Measurements from ENCODE around the gene OR51B4.

OR51B4 gene

DNA sequence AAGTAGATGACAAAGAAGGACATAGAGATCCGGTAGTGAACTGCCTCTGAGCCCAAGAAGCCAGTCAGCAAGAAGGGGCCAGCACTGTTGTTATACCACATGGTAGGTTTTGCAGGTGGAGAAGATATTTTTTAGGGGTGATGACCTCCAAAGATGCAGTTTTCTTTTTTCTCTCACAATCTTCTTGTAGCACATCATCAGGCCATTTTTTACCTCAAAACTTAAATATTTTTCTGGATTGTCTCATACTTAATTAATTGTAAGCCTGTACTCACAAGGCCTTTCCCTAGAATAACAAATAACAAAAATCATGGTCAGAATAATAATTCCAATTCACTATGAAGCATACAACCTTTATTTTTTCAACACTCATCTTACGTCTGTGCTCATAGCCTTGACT lies at the start of gene OR51B4:
Gene OR51B4, minus strand, starts transcription at position 101 of the 400 bp plus-strand sequence. Its CDS starts 0 bp downstream, at position 101.
- H3K4me3 ChIP-seq (ENCODE audit: low read length): no peak within 1 kb of the TSS
- no peak for TF ChIP-seq CTCF (conservative IDR thresholded peaks at IDR 0.05; ENCODE audit: low read length)
- no peak for DNase-seq (ENCODE audit: low read depth)

DNA sequence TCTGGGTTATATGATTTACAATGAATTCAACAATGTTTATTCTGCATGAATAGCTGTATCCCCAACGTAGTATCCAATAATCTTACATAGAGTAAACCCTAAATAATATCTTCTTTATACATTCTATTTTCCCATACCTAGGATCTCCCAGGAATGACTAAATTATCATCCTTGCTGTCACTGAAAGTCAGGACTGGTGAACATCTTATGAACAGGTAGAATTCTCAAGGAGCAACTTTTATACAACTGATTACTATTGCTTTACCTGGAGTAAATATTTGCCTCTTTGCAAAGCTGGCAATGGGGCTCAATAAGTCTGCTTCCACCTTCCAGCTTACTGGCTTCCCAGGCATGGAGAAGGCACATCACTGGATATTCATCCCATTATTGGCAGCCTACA lies 49.5 kb upstream of the OR51B4 start, which contains the start of gene OR51B6:
Gene OR51B6, plus strand, starts transcription at position 301 of the 400 bp plus-strand sequence. Its CDS starts 0 bp downstream, at position 301.
- no peak for TF ChIP-seq CTCF (conservative IDR thresholded peaks at IDR 0.05; ENCODE audit: low read length)
- no peak within 1 kb of the TSS for H3K4me3 ChIP-seq (ENCODE audit: low read length)
- no peak for DNase-seq (ENCODE audit: low read depth)

DNA sequence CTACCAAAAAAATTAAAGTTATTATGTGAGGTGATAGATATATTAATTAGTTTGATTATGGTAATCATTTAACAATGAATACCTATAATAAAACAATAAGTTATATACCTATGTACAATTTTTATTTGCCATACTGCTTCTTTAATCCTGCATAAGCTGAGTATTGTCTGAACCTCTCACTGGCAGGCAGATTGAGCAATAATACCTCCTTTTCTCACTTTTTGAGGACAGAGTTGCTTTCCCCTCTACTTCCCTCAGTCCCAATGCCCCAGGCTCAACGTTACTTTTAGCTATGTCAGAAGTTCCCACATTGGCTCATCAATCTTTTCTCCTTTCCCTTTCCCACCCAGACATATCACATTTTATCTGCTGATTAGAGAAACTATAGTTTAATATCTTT lies 47.8 kb upstream of the OR51B4 start:
- no peak overlapping the region for H3K4me3 ChIP-seq (ENCODE audit: low read length)
- no peak for TF ChIP-seq CTCF (conservative IDR thresholded peaks at IDR 0.05; ENCODE audit: low read length)
- DNase-seq (ENCODE audit: low read depth): no peak

DNA sequence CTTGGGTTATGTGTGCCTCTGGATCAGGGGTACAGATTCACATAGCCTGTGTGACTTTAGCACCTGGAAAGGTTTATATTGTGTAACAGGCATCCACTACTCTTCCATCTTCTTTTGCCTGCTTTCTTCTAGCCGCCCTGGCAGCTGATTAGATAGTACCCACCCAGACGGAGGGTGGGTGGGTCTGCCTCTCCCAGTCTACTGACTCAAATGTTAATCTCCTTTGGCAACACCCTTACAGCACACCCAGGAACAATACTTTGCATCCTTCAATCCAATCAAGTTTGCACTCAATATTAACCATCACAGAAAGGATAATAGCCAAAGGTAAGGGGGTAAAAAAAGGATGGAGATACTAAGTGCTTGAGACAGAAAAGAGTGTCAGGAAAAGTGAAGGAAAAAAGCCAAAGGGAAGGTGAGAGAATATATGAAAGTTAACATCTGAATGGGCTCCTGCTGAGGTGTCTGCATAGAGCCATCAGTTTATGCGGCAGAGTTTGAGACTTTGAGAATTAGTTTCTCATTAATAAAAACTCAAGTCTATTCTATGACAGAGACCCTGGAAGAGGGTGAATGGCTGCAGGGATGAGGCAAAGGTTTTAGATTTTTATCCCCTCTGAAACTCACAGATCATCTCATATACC lies 46.9 kb upstream of the OR51B4 start:
- no peak for DNase-seq (ENCODE audit: low read depth)
- H3K4me3 ChIP-seq (ENCODE audit: low read length): no peak overlapping the region
- TF ChIP-seq CTCF (conservative IDR thresholded peaks at IDR 0.05; ENCODE audit: low read length): no peak

GRCh38 chr11:5345831-5346230 lies 44.1 kb upstream of the OR51B4 start:
- H3K4me3 ChIP-seq (ENCODE audit: low read length): no peak overlapping the region
- DNase-seq (ENCODE audit: low read depth): no peak
- no peak for TF ChIP-seq CTCF (conservative IDR thresholded peaks at IDR 0.05; ENCODE audit: low read length)

GRCh38 chr11:5343474-5344335 lies 42.0 kb upstream of the OR51B4 start, which contains the start of gene OR51B5:
TSS of gene OR51B5 (minus strand) at chr11:5343524. CDS start at chr11:5343524, 0 bp downstream.
- H3K4me3 ChIP-seq (ENCODE audit: low read length): no peak within 1 kb of the TSS
- no peak for TF ChIP-seq CTCF (conservative IDR thresholded peaks at IDR 0.05; ENCODE audit: low read length)
- no peak for DNase-seq (ENCODE audit: low read depth)
